Epithelial cell of esophagus (primary cell): ENCODE data around the gene POC1A.
A peak's percentile ranks its signal among the peaks of the same experiment; 100 is the strongest.

ENCODE experiments used
- DNase-seq: peaks from one replicate; pipeline ENCODE4 v3.0.0; 2010; ENCODE audit warnings: low read depth
- H3K4me3 ChIP-seq: 2 replicates; pipeline ENCODE4 v1.5.1; 2011; ENCODE audit warnings: mild to moderate bottlenecking, low read length, control low read depth
- TF ChIP-seq, protein P1 (sequence below): IDR thresholded peaks from 2 replicates; pipeline ENCODE4 v1.5.1; 2011; ENCODE audit warnings: low read depth, mild to moderate bottlenecking, low read length, control low read depth, inconsistent platforms; ENCODE audit not compliant: insufficient read depth; ENCODE audit errors: missing control alignments

Gene POC1A

DNA sequence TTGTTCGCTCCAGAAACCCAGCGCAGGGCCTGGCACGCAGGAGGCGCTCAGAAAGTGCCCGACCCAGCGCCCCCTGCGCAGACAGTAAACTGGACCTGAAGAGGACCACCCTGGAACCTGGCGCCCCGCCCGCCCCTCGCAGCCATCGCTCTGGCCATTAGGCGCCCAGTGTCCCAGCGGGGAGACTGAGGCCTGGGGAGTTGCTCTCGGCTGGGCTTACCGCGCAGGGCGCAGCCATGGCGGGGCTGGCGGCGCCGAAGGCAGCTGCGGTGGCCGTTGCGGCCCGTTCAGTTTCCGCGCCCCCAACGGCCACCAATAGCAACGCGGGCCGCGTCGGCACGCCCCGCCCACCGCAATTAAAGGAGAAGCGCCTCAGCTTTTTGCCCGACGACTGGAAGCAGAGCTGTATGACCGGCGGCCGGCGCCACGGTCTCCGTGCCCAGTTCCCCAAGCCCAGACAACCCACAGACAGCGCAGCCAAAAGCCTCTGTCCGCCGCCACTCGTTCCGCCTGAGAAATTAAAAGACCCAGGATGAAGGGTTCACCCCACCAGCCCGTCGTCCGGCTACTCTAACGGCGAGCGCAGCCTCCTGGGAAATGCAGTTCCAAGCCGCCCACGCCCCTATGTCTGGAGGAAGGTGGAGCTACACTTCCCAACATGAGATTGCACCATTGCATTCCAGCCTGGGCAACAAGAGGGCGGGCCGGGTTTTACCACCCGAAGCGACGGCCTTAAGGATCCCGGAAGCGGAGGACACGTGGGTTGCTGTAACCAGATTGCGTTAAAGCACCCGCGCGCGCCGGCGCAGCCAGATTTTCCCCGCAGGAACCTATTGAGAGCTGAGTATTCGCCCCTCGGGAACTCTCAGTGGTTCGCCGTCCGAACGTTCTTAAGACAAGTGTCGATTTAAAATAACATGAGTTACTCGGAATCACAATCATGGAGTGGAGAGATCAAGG, at the start of gene POC1A:
Gene POC1A, minus strand, starts transcription at position 289 of the 960 bp plus-strand sequence. Its CDS starts 51 bp downstream, at position 238.
- TF ChIP-seq, protein P1, sequence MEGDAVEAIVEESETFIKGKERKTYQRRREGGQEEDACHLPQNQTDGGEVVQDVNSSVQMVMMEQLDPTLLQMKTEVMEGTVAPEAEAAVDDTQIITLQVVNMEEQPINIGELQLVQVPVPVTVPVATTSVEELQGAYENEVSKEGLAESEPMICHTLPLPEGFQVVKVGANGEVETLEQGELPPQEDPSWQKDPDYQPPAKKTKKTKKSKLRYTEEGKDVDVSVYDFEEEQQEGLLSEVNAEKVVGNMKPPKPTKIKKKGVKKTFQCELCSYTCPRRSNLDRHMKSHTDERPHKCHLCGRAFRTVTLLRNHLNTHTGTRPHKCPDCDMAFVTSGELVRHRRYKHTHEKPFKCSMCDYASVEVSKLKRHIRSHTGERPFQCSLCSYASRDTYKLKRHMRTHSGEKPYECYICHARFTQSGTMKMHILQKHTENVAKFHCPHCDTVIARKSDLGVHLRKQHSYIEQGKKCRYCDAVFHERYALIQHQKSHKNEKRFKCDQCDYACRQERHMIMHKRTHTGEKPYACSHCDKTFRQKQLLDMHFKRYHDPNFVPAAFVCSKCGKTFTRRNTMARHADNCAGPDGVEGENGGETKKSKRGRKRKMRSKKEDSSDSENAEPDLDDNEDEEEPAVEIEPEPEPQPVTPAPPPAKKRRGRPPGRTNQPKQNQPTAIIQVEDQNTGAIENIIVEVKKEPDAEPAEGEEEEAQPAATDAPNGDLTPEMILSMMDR, result no peak
- peak; percentile 99 for DNase-seq
- H3K4me3 ChIP-seq, result peak within 1 kb of the TSS; percentile 71

DNA sequence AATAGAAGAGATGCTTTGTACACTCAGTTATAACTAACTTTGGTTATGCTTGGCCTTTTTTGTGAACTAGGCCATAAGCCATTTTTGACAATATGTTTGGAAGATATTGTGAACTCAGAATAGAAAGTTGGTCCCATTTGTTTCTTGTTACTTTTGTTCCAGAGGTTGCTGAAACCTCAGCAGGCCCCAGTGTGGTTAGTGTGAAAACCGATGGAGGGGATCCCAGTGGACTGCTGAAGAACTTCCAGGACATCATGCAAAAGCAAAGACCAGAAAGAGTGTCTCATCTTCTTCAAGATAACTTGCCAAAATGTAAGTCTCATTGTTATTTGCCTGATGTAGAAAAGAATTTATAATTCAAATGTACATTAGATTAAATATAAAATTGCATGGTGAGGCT, 49.5 kb upstream of the POC1A start:
- no peak overlapping the region for H3K4me3 ChIP-seq
- DNase-seq, result no peak
- TF ChIP-seq, protein P1, result no peak

DNA sequence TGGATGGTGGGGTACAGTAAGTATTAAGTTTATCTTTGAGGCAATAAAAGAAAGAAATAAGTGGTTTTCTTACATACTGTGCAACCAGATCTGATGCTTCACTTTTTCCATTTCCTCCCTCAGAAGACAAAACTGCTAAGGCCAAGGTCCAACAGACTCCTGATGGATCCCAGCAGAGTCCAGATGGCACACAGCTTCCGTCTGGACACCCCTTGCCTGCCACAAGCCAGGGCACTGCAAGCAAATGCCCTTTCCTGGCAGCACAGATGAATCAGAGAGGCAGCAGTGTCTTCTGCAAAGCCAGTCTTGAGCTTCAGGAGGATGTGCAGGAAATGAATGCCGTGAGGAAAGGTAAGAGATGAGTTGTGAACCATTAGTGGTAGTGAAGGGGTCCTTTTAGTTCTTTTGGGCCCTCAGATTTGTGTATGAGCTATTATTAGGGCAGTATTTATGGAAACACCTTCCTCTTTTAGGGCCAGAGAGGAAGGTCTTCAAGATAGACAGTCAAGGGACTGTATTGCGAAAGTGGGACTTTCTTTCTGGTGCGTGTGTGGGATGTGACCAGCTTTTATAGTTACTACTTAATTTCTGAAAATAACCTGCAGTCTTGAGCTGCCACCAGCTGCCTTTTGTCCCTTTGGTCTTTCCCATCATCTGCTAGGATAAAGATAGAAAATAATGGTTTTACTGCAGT, 48.3 kb upstream of the POC1A start:
- TF ChIP-seq, protein P1, result no peak
- no peak overlapping the region for H3K4me3 ChIP-seq
- DNase-seq, result no peak

DNA sequence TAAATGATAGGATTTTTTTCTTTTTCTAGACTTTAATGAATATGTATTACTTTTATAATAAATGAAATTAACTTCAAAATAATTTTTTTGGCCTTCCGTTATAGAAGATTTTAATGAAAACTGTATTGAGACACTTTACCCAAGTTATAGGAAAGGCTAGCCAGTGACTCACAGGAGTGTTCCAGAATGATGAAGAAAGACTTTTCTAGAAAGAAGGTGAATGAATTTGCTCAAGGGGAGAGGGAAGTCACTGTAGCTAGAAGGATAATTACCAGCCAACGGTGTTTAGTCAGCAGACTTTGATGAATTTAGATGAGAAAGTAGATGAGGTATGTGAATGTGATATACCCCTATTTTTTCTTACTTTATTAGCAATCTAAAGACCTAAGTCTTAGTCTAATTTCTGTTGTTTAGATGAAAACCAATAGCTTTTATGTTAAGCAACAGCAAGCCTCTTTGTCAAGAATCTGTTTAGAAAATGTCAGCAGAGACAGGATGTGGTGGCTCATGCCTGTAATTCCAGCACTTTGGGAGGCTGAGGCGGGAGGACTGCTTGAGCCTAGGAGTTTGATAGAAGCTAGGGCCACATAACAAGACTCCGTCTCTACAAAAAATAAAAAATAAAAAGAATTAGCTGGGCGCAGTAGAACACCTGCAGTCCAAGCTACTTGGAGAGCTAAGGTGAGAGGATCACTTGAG, 46.9 kb upstream of the POC1A start:
- TF ChIP-seq, protein P1, result no peak
- no peak overlapping the region for H3K4me3 ChIP-seq
- peak; percentile 32 for DNase-seq

DNA sequence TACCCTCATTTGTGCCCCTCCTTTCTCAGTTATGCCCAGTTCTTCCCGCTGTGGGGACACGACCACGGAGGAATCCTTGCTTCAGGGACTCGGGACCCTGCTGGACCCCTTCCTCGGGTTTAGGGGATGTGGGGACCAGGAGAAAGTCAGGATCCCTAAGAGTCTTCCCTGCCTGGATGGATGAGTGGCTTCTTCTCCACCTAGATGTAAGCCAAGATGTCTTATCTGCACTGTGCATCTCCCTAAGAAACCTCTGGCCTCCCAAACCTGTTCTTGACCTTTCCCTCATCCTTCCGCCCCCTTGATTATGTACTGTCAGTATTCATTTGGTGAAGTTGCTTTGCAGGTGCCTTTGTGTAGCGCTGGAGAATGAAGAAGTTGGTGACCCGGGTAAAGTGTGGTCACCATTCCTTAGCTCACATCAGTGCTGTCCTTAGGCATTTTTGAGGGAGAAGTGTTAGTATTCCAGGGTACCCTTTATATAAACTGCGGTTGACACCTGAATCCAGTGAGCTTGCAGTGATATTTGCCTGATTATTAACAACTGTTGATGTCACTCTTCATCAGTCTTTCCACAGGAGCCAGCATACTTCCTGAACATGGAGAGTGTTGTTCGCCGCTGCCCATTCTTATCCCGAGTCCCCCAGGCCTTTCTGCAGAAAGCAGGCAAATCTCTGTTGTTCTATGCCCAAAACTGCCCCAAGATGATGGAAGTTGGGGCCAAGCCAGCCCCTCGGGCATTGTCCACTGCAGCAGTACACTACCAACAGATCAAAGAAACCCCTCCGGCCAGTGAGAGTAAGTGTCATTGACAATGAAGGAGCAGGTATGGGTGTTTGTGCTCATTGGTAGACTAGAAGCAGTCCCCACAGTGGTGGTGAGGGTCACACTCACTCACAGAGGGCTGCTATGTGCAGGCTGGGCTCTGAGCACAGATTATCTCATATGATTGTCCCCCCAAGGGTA, 44.7 kb upstream of the POC1A start:
- peak overlapping the region; percentile 80 for H3K4me3 ChIP-seq
- TF ChIP-seq, protein P1, result no peak
- DNase-seq, result no peak
